ENCODE measurements around the gene CDX2.

The CDX2 gene

GRCh38 chr13:27933580-27934328, 35.4 kb downstream of the CDX2 start:
- no peak overlapping the region for H3K27ac ChIP-seq
- no peak overlapping the region for H3K4me3 ChIP-seq

GRCh38 chr13:27933118-27933517, 36.0 kb downstream of the CDX2 start:
- H3K4me3 ChIP-seq = no peak overlapping the region
- H3K27ac ChIP-seq = no peak overlapping the region

- Histone ChIP-seq H3K4me3 (no peak overlapping the region), H3K27ac (no peak overlapping the region)
These were observed 39.2 kb downstream of the CDX2 start for GRCh38 chr13:27929868-27930267.

GRCh38 chr13:27928805-27929753, 40.0 kb downstream of the CDX2 start:
- Histone ChIP-seq H3K27ac (no peak overlapping the region), H3K4me3 (no peak overlapping the region)

GRCh38 chr13:27928353-27928804, 40.7 kb downstream of the CDX2 start:
- Histone ChIP-seq H3K27ac (no peak overlapping the region), H3K4me3 (no peak overlapping the region)

GRCh38 chr13:27927444-27928352, 41.4 kb downstream of the CDX2 start:
- no peak overlapping the region for H3K27ac ChIP-seq
- no peak overlapping the region for H3K4me3 ChIP-seq

GRCh38 chr13:27926644-27927434, 42.3 kb downstream of the CDX2 start:
- no peak overlapping the region for H3K4me3 ChIP-seq

GRCh38 chr13:27925220-27925991, 43.7 kb downstream of the CDX2 start:
- H3K27ac ChIP-seq = no peak overlapping the region
- no peak overlapping the region for H3K4me3 ChIP-seq

More at GRCh38 chr13:27926644-27927434, 42.3 kb downstream of the CDX2 start:
- no peak overlapping the region for H3K27ac ChIP-seq

GRCh38 chr13:27924529-27925141, 44.5 kb downstream of the CDX2 start:
- H3K4me3 ChIP-seq = no peak overlapping the region
- no peak overlapping the region for H3K27ac ChIP-seq

GRCh38 chr13:27923794-27924528, 45.2 kb downstream of the CDX2 start:
- Histone ChIP-seq H3K27ac (no peak overlapping the region), H3K4me3 (no peak overlapping the region)

GRCh38 chr13:27922883-27923612, 46.1 kb downstream of the CDX2 start:
- no peak overlapping the region for H3K4me3 ChIP-seq

GRCh38 chr13:27921961-27922882, 46.9 kb downstream of the CDX2 start:
- no peak overlapping the region for H3K4me3 ChIP-seq
- no peak overlapping the region for H3K27ac ChIP-seq

More at GRCh38 chr13:27922883-27923612, 46.1 kb downstream of the CDX2 start:
- H3K27ac ChIP-seq = no peak overlapping the region

GRCh38 chr13:27921421-27921960, 47.6 kb downstream of the CDX2 start:
- Histone ChIP-seq H3K4me3 (peak overlapping the region in 6 of 7 experiments; percentile 1 to 36 (median 18)), H3K27ac (no peak overlapping the region)

GRCh38 chr13:27920677-27921420, 48.3 kb downstream of the CDX2 start:
- peak overlapping the region in 6 of 7 experiments; percentile 1 to 36 (median 21) for H3K4me3 ChIP-seq
- no peak overlapping the region for H3K27ac ChIP-seq
